ENCODE measurements around the gene FOXD1.

DNA sequence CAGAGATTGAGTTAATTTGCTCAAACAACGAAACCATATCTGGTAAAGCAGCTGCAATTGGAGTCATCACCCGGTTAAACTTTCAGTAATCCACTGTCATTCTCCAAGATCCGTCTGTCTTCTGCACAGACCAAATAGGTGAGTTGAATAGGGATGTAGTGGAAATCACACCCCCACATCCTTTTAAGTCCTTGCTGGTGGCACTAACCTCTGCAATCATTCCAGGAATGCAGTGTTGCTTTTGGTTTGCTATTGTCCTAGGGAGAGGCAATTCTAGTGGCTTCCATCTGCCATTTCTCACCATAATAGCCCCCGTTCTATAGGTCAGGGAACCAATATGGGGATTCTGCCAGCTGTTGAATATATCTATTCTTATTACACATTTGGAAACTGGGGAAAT, 35.1 kb upstream of the FOXD1 start:
- no peak for TF ChIP-seq JUND (IDR thresholded peaks at IDR 0.05; ENCODE audit: low read length)
- no peak for TF ChIP-seq POLR2A (IDR thresholded peaks at IDR 0.05; ENCODE audit: control extremely low read depth in 1 of 2, low read depth in 2 of 2, low read length in 2 of 2)
- TF ChIP-seq HDAC2 (IDR thresholded peaks at IDR 0.05; ENCODE audit: borderline replicate concordance in 1 of 2, low read depth in 2 of 2, low read length in 2 of 2), result no peak
- no peak for TF ChIP-seq EP300 (IDR thresholded peaks at IDR 0.05; ENCODE audit: borderline replicate concordance in 1 of 2, low read depth in 2 of 2, low read length in 2 of 2)
- TF ChIP-seq NRF1 (IDR thresholded peaks at IDR 0.05; ENCODE audit: low read depth, low read length), result no peak
- TF ChIP-seq TEAD4 (IDR thresholded peaks at IDR 0.05; ENCODE audit: low read depth, low read length), result peak; percentile 80
- no peak for TF ChIP-seq POLR2AphosphoS5 (IDR thresholded peaks at IDR 0.05; ENCODE audit: low read depth, low read length)
- TF ChIP-seq, protein P1, sequence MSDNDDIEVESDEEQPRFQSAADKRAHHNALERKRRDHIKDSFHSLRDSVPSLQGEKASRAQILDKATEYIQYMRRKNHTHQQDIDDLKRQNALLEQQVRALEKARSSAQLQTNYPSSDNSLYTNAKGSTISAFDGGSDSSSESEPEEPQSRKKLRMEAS (IDR thresholded peaks at IDR 0.05), result no peak
- TF ChIP-seq FOSL1 (IDR thresholded peaks at IDR 0.05; ENCODE audit: insufficient read depth, low read depth, low read length), result no peak
- TF ChIP-seq, protein P2, sequence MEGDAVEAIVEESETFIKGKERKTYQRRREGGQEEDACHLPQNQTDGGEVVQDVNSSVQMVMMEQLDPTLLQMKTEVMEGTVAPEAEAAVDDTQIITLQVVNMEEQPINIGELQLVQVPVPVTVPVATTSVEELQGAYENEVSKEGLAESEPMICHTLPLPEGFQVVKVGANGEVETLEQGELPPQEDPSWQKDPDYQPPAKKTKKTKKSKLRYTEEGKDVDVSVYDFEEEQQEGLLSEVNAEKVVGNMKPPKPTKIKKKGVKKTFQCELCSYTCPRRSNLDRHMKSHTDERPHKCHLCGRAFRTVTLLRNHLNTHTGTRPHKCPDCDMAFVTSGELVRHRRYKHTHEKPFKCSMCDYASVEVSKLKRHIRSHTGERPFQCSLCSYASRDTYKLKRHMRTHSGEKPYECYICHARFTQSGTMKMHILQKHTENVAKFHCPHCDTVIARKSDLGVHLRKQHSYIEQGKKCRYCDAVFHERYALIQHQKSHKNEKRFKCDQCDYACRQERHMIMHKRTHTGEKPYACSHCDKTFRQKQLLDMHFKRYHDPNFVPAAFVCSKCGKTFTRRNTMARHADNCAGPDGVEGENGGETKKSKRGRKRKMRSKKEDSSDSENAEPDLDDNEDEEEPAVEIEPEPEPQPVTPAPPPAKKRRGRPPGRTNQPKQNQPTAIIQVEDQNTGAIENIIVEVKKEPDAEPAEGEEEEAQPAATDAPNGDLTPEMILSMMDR (IDR thresholded peaks at IDR 0.05; ENCODE audit: control extremely low read depth in 1 of 3, insufficient read depth in 1 of 3, low read depth in 1 of 3, low read length in 3 of 3), result no peak
- TF ChIP-seq SP2 (IDR thresholded peaks at IDR 0.05; ENCODE audit: low read length), result no peak

All from H1 (cell line).